ENCODE data around the gene RABL6.
"Not testable (repeated sequence)": the region's sequence is repeated elsewhere in the genome, so short reads cannot be mapped to it uniquely, and the experiment has no call there.

RABL6 gene

GRCh38 chr9:136829412-136829811 lies 21.7 kb downstream of the RABL6 start:
- no peak overlapping the region for H3K9ac ChIP-seq (ENCODE audit: low read length in 5 of 5)
- H3K36me3 ChIP-seq (ENCODE audit: control insufficient read depth in 5 of 5, insufficient read depth in 5 of 5, low read length in 5 of 5): peaks cover 0 to 87% (median 74%) of the 10 kb centered on the region in 5 donors
- no peak overlapping the region for H3K27ac ChIP-seq (ENCODE audit: low read depth, low read length)
- H3K4me3 ChIP-seq (ENCODE audit: low read depth in 1 of 5, low read length in 5 of 5): no peak overlapping the region
- H3K27me3 ChIP-seq (ENCODE audit: control insufficient read depth in 5 of 5, insufficient read depth in 4 of 5, low read length in 5 of 5): no peaks in the 10 kb centered on the region
- no peaks in the 10 kb centered on the region for H3K4me1 ChIP-seq (ENCODE audit: control insufficient read depth in 5 of 5, insufficient read depth in 5 of 5, low read length in 5 of 5)
- no peaks in the 10 kb centered on the region for H3K9me3 ChIP-seq (ENCODE audit: control insufficient read depth in 5 of 5, low read length in 5 of 5)

GRCh38 chr9:136829981-136830885 lies 22.5 kb downstream of the RABL6 start:
- no peaks in the 10 kb centered on the region for H3K9me3 ChIP-seq (ENCODE audit: control insufficient read depth in 5 of 5, low read length in 5 of 5)
- H3K27ac ChIP-seq (ENCODE audit: low read depth, low read length): no peak overlapping the region
- H3K36me3 ChIP-seq (ENCODE audit: control insufficient read depth in 5 of 5, insufficient read depth in 5 of 5, low read length in 5 of 5): peaks cover 0 to 81% (median 67%) of the 10 kb centered on the region in 5 donors
- no peaks in the 10 kb centered on the region for H3K27me3 ChIP-seq (ENCODE audit: control insufficient read depth in 5 of 5, insufficient read depth in 4 of 5, low read length in 5 of 5)
- no peak overlapping the region for H3K4me3 ChIP-seq (ENCODE audit: low read depth in 1 of 5, low read length in 5 of 5)
- H3K9ac ChIP-seq (ENCODE audit: low read length in 5 of 5): no peak overlapping the region
- no peaks in the 10 kb centered on the region for H3K4me1 ChIP-seq (ENCODE audit: control insufficient read depth in 5 of 5, insufficient read depth in 5 of 5, low read length in 5 of 5)

- Histone ChIP-seq H3K4me1 (ENCODE audit: control insufficient read depth in 5 of 5, insufficient read depth in 5 of 5, low read length in 5 of 5) (no peaks in the 10 kb centered on the region), H3K4me3 (ENCODE audit: low read depth in 1 of 5, low read length in 5 of 5) (no peak overlapping the region), H3K9ac (ENCODE audit: low read length in 5 of 5) (no peak overlapping the region), H3K27me3 (ENCODE audit: control insufficient read depth in 5 of 5, insufficient read depth in 4 of 5, low read length in 5 of 5) (no peaks in the 10 kb centered on the region), H3K27ac (ENCODE audit: low read depth, low read length) (no peak overlapping the region), H3K36me3 (ENCODE audit: control insufficient read depth in 5 of 5, insufficient read depth in 5 of 5, low read length in 5 of 5) (peaks cover 0 to 81% (median 62%) of the 10 kb centered on the region in 5 donors), H3K9me3 (ENCODE audit: control insufficient read depth in 5 of 5, low read length in 5 of 5) (no peaks in the 10 kb centered on the region)
Measured at GRCh38 chr9:136831002-136831719, 23.4 kb downstream of the RABL6 start.

- Histone ChIP-seq H3K36me3 (ENCODE audit: control insufficient read depth in 5 of 5, insufficient read depth in 5 of 5, low read length in 5 of 5) (peaks cover 0 to 82% (median 61%) of the 10 kb centered on the region in 5 donors), H3K27me3 (ENCODE audit: control insufficient read depth in 5 of 5, insufficient read depth in 4 of 5, low read length in 5 of 5) (no peaks in the 10 kb centered on the region), H3K27ac (ENCODE audit: low read depth, low read length) (no peak overlapping the region), H3K4me1 (ENCODE audit: control insufficient read depth in 5 of 5, insufficient read depth in 5 of 5, low read length in 5 of 5) (no peaks in the 10 kb centered on the region), H3K9me3 (ENCODE audit: control insufficient read depth in 5 of 5, low read length in 5 of 5) (no peaks in the 10 kb centered on the region), H3K9ac (ENCODE audit: low read length in 5 of 5) (no peak overlapping the region), H3K4me3 (ENCODE audit: low read depth in 1 of 5, low read length in 5 of 5) (no peak overlapping the region)
Measured at GRCh38 chr9:136831720-136832104, 24.0 kb downstream of the RABL6 start.

GRCh38 chr9:136832581-136832980 lies 24.8 kb downstream of the RABL6 start:
- Histone ChIP-seq H3K27me3 (ENCODE audit: control insufficient read depth in 5 of 5, insufficient read depth in 4 of 5, low read length in 5 of 5) (no peaks in the 10 kb centered on the region), H3K27ac (ENCODE audit: low read depth, low read length) (no peak overlapping the region), H3K4me1 (ENCODE audit: control insufficient read depth in 5 of 5, insufficient read depth in 5 of 5, low read length in 5 of 5) (no peaks in the 10 kb centered on the region), H3K9ac (ENCODE audit: low read length in 5 of 5) (no peak overlapping the region), H3K4me3 (ENCODE audit: low read depth in 1 of 5, low read length in 5 of 5) (no peak overlapping the region), H3K36me3 (ENCODE audit: control insufficient read depth in 5 of 5, insufficient read depth in 5 of 5, low read length in 5 of 5) (peaks cover 0 to 75% (median 58%) of the 10 kb centered on the region in 5 donors), H3K9me3 (ENCODE audit: control insufficient read depth in 5 of 5, low read length in 5 of 5) (no peaks in the 10 kb centered on the region)

- H3K4me3 ChIP-seq (ENCODE audit: low read depth in 1 of 5, low read length in 5 of 5); H3K27ac ChIP-seq (ENCODE audit: low read depth, low read length); H3K9me3 ChIP-seq (ENCODE audit: control insufficient read depth in 5 of 5, low read length in 5 of 5); H3K9ac ChIP-seq (ENCODE audit: low read length in 5 of 5); H3K27me3 ChIP-seq (ENCODE audit: control insufficient read depth in 5 of 5, insufficient read depth in 4 of 5, low read length in 5 of 5); H3K4me1 ChIP-seq (ENCODE audit: control insufficient read depth in 5 of 5, insufficient read depth in 5 of 5, low read length in 5 of 5): not testable (repeated sequence)
- H3K36me3 ChIP-seq (ENCODE audit: control insufficient read depth in 5 of 5, insufficient read depth in 5 of 5, low read length in 5 of 5): peaks cover 0 to 75% (median 62%) of the 10 kb centered on the region in 5 donors
Measured at GRCh38 chr9:136833381-136834048, 25.8 kb downstream of the RABL6 start.

GRCh38 chr9:136835162-136835931 lies 27.6 kb downstream of the RABL6 start:
- H3K27me3 ChIP-seq (ENCODE audit: control insufficient read depth in 5 of 5, insufficient read depth in 4 of 5, low read length in 5 of 5): no peaks in the 10 kb centered on the region
- peaks cover 0 to 75% (median 56%) of the 10 kb centered on the region in 5 donors for H3K36me3 ChIP-seq (ENCODE audit: control insufficient read depth in 5 of 5, insufficient read depth in 5 of 5, low read length in 5 of 5)

GRCh38 chr9:136835932-136836904 lies 28.5 kb downstream of the RABL6 start:
- Histone ChIP-seq H3K4me3 (ENCODE audit: low read depth in 1 of 5, low read length in 5 of 5) (no peak overlapping the region), H3K36me3 (ENCODE audit: control insufficient read depth in 5 of 5, insufficient read depth in 5 of 5, low read length in 5 of 5) (peaks cover 0 to 68% (median 48%) of the 10 kb centered on the region in 5 donors), H3K9me3 (ENCODE audit: control insufficient read depth in 5 of 5, low read length in 5 of 5) (no peaks in the 10 kb centered on the region), H3K27ac (ENCODE audit: low read depth, low read length) (no peak overlapping the region), H3K4me1 (ENCODE audit: control insufficient read depth in 5 of 5, insufficient read depth in 5 of 5, low read length in 5 of 5) (peaks cover 0 to 1% (median 0%) of the 10 kb centered on the region in 5 donors), H3K9ac (ENCODE audit: low read length in 5 of 5) (no peak overlapping the region), H3K27me3 (ENCODE audit: control insufficient read depth in 5 of 5, insufficient read depth in 4 of 5, low read length in 5 of 5) (no peaks in the 10 kb centered on the region)

More at GRCh38 chr9:136835162-136835931, 27.6 kb downstream of the RABL6 start:
- Histone ChIP-seq H3K4me1 (ENCODE audit: control insufficient read depth in 5 of 5, insufficient read depth in 5 of 5, low read length in 5 of 5) (no peaks in the 10 kb centered on the region), H3K9ac (ENCODE audit: low read length in 5 of 5) (no peak overlapping the region), H3K27ac (ENCODE audit: low read depth, low read length) (no peak overlapping the region), H3K4me3 (ENCODE audit: low read depth in 1 of 5, low read length in 5 of 5) (no peak overlapping the region), H3K9me3 (ENCODE audit: control insufficient read depth in 5 of 5, low read length in 5 of 5) (no peaks in the 10 kb centered on the region)

All from subcutaneous abdominal adipose tissue (tissue), 5 donors.